HEK293 (cell line): ENCODE measurements around the gene UTP3.

Experiments
- AEBP2 ChIP-seq: fragments of 450-650 bp; formaldehyde crosslinking; IDR thresholded peaks from 2 replicates; pipeline ENCODE4 v1.5.1; 2016; ENCODE audit warnings: missing biosample characterization, missing genetic modification characterization, borderline replicate concordance
- BCL11B ChIP-seq: fragments of 450-650 bp; formaldehyde crosslinking; IDR thresholded peaks from 2 replicates; pipeline ENCODE4 v1.5.1; 2016; ENCODE audit warnings: low read depth, missing biosample characterization, missing genetic modification characterization
- HOXC10 ChIP-seq: sonication (generic); formaldehyde crosslinking; IDR thresholded peaks from 2 replicates; pipeline ENCODE4 v1.8.1; 2023; ENCODE audit warnings: mild to moderate bottlenecking, missing genetic modification reagents
- HOXD13 ChIP-seq: sonication (generic); formaldehyde crosslinking; IDR thresholded peaks from 2 replicates; pipeline ENCODE4 v1.8.0; 2022; ENCODE audit warnings: missing genetic modification reagents, borderline replicate concordance
- IKZF3 ChIP-seq: fragments of 450-650 bp; IDR thresholded peaks from 2 replicates; pipeline ENCODE4 v1.5.0; 2018; ENCODE audit warnings: missing biosample characterization, mild to moderate bottlenecking, missing genetic modification characterization, moderate library complexity
- KLF1 ChIP-seq: fragments of 450-650 bp; formaldehyde crosslinking; IDR thresholded peaks from 2 replicates; pipeline ENCODE4 v1.5.1; 2016; ENCODE audit warnings: missing biosample characterization, missing genetic modification characterization
- KLF16 ChIP-seq: fragments of 450-650 bp; formaldehyde crosslinking; IDR thresholded peaks from 2 replicates; pipeline ENCODE4 v1.5.1; 2017; ENCODE audit warnings: missing biosample characterization, missing genetic modification characterization
- MEIS1 ChIP-seq: sonication (generic); formaldehyde crosslinking; IDR thresholded peaks from 2 replicates; pipeline ENCODE4 v1.8.1; 2022; ENCODE audit warnings: missing genetic modification reagents, mild to moderate bottlenecking, borderline replicate concordance
- SETDB1 ChIP-seq: IDR thresholded peaks from one replicate; pipeline ENCODE4 v1.6.1; 2017; ENCODE audit warnings: mild to moderate bottlenecking, low read length, moderate library complexity, mixed read lengths; ENCODE audit not compliant: insufficient read length
- SP2 ChIP-seq: fragments of 450-650 bp; formaldehyde crosslinking; IDR thresholded peaks from 2 replicates; pipeline ENCODE4 v1.5.1; 2016; ENCODE audit warnings: missing biosample characterization, missing genetic modification characterization
- ZBTB26 ChIP-seq: fragments of 450-650 bp; formaldehyde crosslinking; optimal IDR thresholded peaks from 2 replicates; pipeline ENCODE3; 2016; ENCODE audit warnings: missing biosample characterization, mild to moderate bottlenecking, missing genetic modification characterization
- ZBTB44 ChIP-seq: fragments of 450-650 bp; IDR thresholded peaks from 2 replicates; pipeline ENCODE4 v1.5.1; 2018; ENCODE audit warnings: missing biosample characterization, mild to moderate bottlenecking, missing genetic modification characterization
- ZBTB48 ChIP-seq: fragments of 450-650 bp; formaldehyde crosslinking; IDR thresholded peaks from 2 replicates; pipeline ENCODE4 v1.5.1; 2016; ENCODE audit warnings: missing biosample characterization, missing genetic modification characterization
- ZFHX2 ChIP-seq: fragments of 450-650 bp; formaldehyde crosslinking; conservative IDR thresholded peaks from 2 replicates; pipeline ENCODE4 v1.5.1; 2016; ENCODE audit warnings: missing biosample characterization, missing genetic modification characterization
- ZFP41 ChIP-seq: fragments of 450-650 bp; formaldehyde crosslinking; IDR thresholded peaks from 2 replicates; pipeline ENCODE4 v1.5.1; 2016; ENCODE audit warnings: missing biosample characterization, missing genetic modification characterization, borderline replicate concordance
- ZNF138 ChIP-seq: fragments of 450-650 bp; formaldehyde crosslinking; IDR thresholded peaks from 2 replicates; pipeline ENCODE4 v1.5.1; 2016; ENCODE audit warnings: missing biosample characterization, missing genetic modification characterization, borderline replicate concordance
- ZNF146 ChIP-seq: fragments of 450-650 bp; formaldehyde crosslinking; IDR thresholded peaks from 2 replicates; pipeline ENCODE4 v1.5.1; 2016; ENCODE audit warnings: missing biosample characterization, missing genetic modification characterization
- ZNF175 ChIP-seq: fragments of 450-650 bp; formaldehyde crosslinking; IDR thresholded peaks from 2 replicates; pipeline ENCODE4 v1.5.1; 2016; ENCODE audit warnings: missing biosample characterization, missing genetic modification characterization
- ZNF184 ChIP-seq: fragments of 450-650 bp; IDR thresholded peaks from 2 replicates; pipeline ENCODE4 v1.5.1; 2018; ENCODE audit warnings: missing biosample characterization, mild to moderate bottlenecking, missing genetic modification characterization
- ZNF292 ChIP-seq: fragments of 450-650 bp; formaldehyde crosslinking; IDR thresholded peaks from 2 replicates; pipeline ENCODE4 v1.5.1; 2016; ENCODE audit warnings: low read depth, missing biosample characterization, missing genetic modification characterization, borderline replicate concordance
- ZNF350 ChIP-seq: fragments of 450-650 bp; formaldehyde crosslinking; IDR thresholded peaks from 2 replicates; pipeline ENCODE4 v1.5.0; 2017; ENCODE audit warnings: missing biosample characterization, mild to moderate bottlenecking, missing genetic modification characterization
- ZNF362 ChIP-seq: fragments of 450-650 bp; formaldehyde crosslinking; IDR thresholded peaks from 2 replicates; pipeline ENCODE4 v1.5.1; 2016; ENCODE audit warnings: missing biosample characterization, missing genetic modification characterization
- ZNF473 ChIP-seq: fragments of 450-650 bp; formaldehyde crosslinking; IDR thresholded peaks from 2 replicates; pipeline ENCODE4 v1.5.1; 2017; ENCODE audit warnings: missing biosample characterization, missing genetic modification characterization
- ZNF488 ChIP-seq: fragments of 450-650 bp; formaldehyde crosslinking; IDR thresholded peaks from 2 replicates; pipeline ENCODE4 v1.5.1; 2016; ENCODE audit warnings: missing biosample characterization, missing genetic modification characterization
- ZNF501 ChIP-seq: fragments of 450-650 bp; formaldehyde crosslinking; IDR thresholded peaks from 2 replicates; pipeline ENCODE4 v1.5.1; 2016; ENCODE audit warnings: missing biosample characterization, missing genetic modification characterization
- ZNF549 ChIP-seq: fragments of 450-650 bp; IDR thresholded peaks from 2 replicates; pipeline ENCODE4 v1.5.1; 2018; ENCODE audit warnings: missing biosample characterization, missing genetic modification characterization, mild to moderate bottlenecking, inconsistent platforms, moderate library complexity
- ZNF580 ChIP-seq: fragments of 450-650 bp; formaldehyde crosslinking; IDR thresholded peaks from 2 replicates; pipeline ENCODE4 v1.5.1; 2016; ENCODE audit warnings: missing biosample characterization, missing genetic modification characterization
- ZNF600 ChIP-seq: fragments of 450-650 bp; formaldehyde crosslinking; IDR thresholded peaks from 2 replicates; pipeline ENCODE4 v1.5.1; 2016; ENCODE audit warnings: missing biosample characterization, missing genetic modification characterization
- ZNF624 ChIP-seq: fragments of 450-650 bp; formaldehyde crosslinking; IDR thresholded peaks from 2 replicates; pipeline ENCODE4 v1.5.1; 2017; ENCODE audit warnings: missing biosample characterization, missing genetic modification characterization
- ZNF645 ChIP-seq: fragments of 450-650 bp; formaldehyde crosslinking; IDR thresholded peaks from 2 replicates; pipeline ENCODE4; 2016; ENCODE audit warnings: missing biosample characterization, missing genetic modification characterization
- ZNF664 ChIP-seq: fragments of 450-650 bp; formaldehyde crosslinking; IDR thresholded peaks from 2 replicates; pipeline ENCODE4 v1.5.1; 2016; ENCODE audit warnings: missing biosample characterization, missing genetic modification characterization
- ZNF747 ChIP-seq: fragments of 450-650 bp; formaldehyde crosslinking; IDR thresholded peaks from 2 replicates; pipeline ENCODE4 v1.5.1; 2016; ENCODE audit warnings: missing biosample characterization, missing genetic modification characterization
- ZNF768 ChIP-seq: fragments of 450-650 bp; formaldehyde crosslinking; IDR thresholded peaks from 2 replicates; pipeline ENCODE4 v1.5.1; 2018; ENCODE audit warnings: missing biosample characterization, mild to moderate bottlenecking, missing genetic modification characterization

The UTP3 gene

GRCh38 chr4:70705183-70706043, 17.1 kb downstream of the UTP3 start (continued):
- TF ChIP-seq ZNF488 (tag by site-specific recombination), result no peak
- TF ChIP-seq ZNF292 (tag by site-specific recombination), result no peak
- no peak for TF ChIP-seq ZNF473 (tag by site-specific recombination)
- no peak for TF ChIP-seq ZNF362 (tag by site-specific recombination)
- peak; percentile 95 for TF ChIP-seq ZNF664
- TF ChIP-seq ZFHX2 (tag by site-specific recombination), result peak; percentile 83
- no peak for TF ChIP-seq AEBP2 (tag by site-specific recombination)
- TF ChIP-seq KLF16 (tag by site-specific recombination), result peak; percentile 79
- TF ChIP-seq ZBTB26 (tag by site-specific recombination), result peak; percentile 60
- TF ChIP-seq ZNF580 (tag by site-specific recombination), result no peak
- TF ChIP-seq ZNF768 (tag by site-specific recombination), result no peak
- no peak for TF ChIP-seq ZBTB44
- TF ChIP-seq ZNF138 (tag by site-specific recombination), result no peak
- no peak for TF ChIP-seq ZBTB48
- no peak for TF ChIP-seq ZNF645 (tag by site-specific recombination)
- TF ChIP-seq ZNF350 (tag by site-specific recombination), result no peak
- peak; percentile 80; the same call in 1 of the 2 replicates for TF ChIP-seq BCL11B
- no peak for TF ChIP-seq MEIS1
- no peak for TF ChIP-seq SETDB1
- peak; percentile 73 for TF ChIP-seq KLF1 (tag by site-specific recombination)
- no peak for TF ChIP-seq ZNF747 (tag by site-specific recombination)
- no peak for TF ChIP-seq ZNF184
- no peak for TF ChIP-seq HOXC10
- no peak for TF ChIP-seq ZNF175
- peak; percentile 65 for TF ChIP-seq SP2 (tag by site-specific recombination)
- no peak for TF ChIP-seq ZNF549
- no peak for TF ChIP-seq ZNF624 (tag by site-specific recombination)
- peak; percentile 78; the same call in 1 of the 2 replicates for TF ChIP-seq IKZF3 (tag by site-specific recombination)
- TF ChIP-seq ZFP41 (tag by site-specific recombination), result no peak
- no peak for TF ChIP-seq ZNF146
- no peak for TF ChIP-seq HOXD13 (CRISPR knock-in tag)
- TF ChIP-seq ZNF600 (tag by site-specific recombination), result no peak
- TF ChIP-seq ZNF501 (tag by site-specific recombination), result peak; percentile 65; the same call in 1 of the 2 replicates
